HepG2 (cell line): Measurements from ENCODE around the gene COL18A1. TPM values are rescaled to one million over a fixed set of nuclear protein-coding genes. Genes with fewer than 3 reads are reported as not detected.
A peak's percentile ranks its signal among the peaks of the same experiment; 100 is the strongest.

Experiments used
- DMAP1 ChIP-seq: IDR thresholded peaks from 2 replicates; pipeline ENCODE4 v1.6.1; 2016
- FOSL2 ChIP-seq: sonication (generic); formaldehyde crosslinking; IDR thresholded peaks from 2 replicates; pipeline ENCODE4 v1.4.0; 2020; ENCODE audit warnings: missing genetic modification reagents
- IKZF1 ChIP-seq: fragments of 450-650 bp; IDR thresholded peaks from 2 replicates; pipeline ENCODE4 v1.7.1; 2016
- NFYC ChIP-seq: IDR thresholded peaks from 2 replicates; pipeline ENCODE4 v1.6.1; 2016; ENCODE audit warnings: missing genetic modification reagents, missing compliant biosample characterization
- POLR2G ChIP-seq: fragments of 200-400 bp; formaldehyde crosslinking; IDR thresholded peaks from 2 replicates; pipeline ENCODE4 v1.6.1; 2018; ENCODE audit warnings: mild to moderate bottlenecking, low read depth, low read length, moderate library complexity
- REPIN1 ChIP-seq: sonication (generic); formaldehyde crosslinking; IDR thresholded peaks from 2 replicates; pipeline ENCODE4 v1.8.0; 2022; ENCODE audit warnings: missing genetic modification reagents, low read depth, mild to moderate bottlenecking, borderline replicate concordance
- RNF2 ChIP-seq: fragments of 450-650 bp; conservative IDR thresholded peaks from 2 replicates; pipeline ENCODE4 v1.6.1; 2016; ENCODE audit warnings: low read depth
- SALL1 ChIP-seq: sonication (generic); formaldehyde crosslinking; IDR thresholded peaks from 2 replicates; pipeline ENCODE4 v1.8.0; 2022; ENCODE audit warnings: mild to moderate bottlenecking, missing genetic modification reagents
- SOX5 ChIP-seq: IDR thresholded peaks from 2 replicates; pipeline ENCODE4 v1.6.1; 2016; ENCODE audit warnings: borderline replicate concordance
- SPEN ChIP-seq: sonication (generic); formaldehyde crosslinking; IDR thresholded peaks from 2 replicates; pipeline ENCODE4 v1.5.1; 2020; ENCODE audit warnings: low read depth, mild to moderate bottlenecking, missing genetic modification reagents
- ZEB1 ChIP-seq: IDR thresholded peaks from 2 replicates; pipeline ENCODE4 v1.6.1; 2012; ENCODE audit warnings: mild to moderate bottlenecking, low read depth, inconsistent platforms; ENCODE audit not compliant: insufficient replicate concordance
- ZFP36 ChIP-seq: fragments of 150-350 bp; IDR thresholded peaks from 2 replicates; pipeline ENCODE4 v1.6.1; 2018; ENCODE audit warnings: borderline replicate concordance, low read length, low read depth; ENCODE audit not compliant: partially characterized antibody
- ZMYM2 ChIP-seq: sonication (generic); formaldehyde crosslinking; IDR thresholded peaks from 2 replicates; pipeline ENCODE4 v1.8.0; 2022; ENCODE audit warnings: mild to moderate bottlenecking, missing genetic modification reagents
- ZNF136 ChIP-seq: sonication (generic); formaldehyde crosslinking; IDR thresholded peaks from 2 replicates; pipeline ENCODE4 v1.8.1; 2022; ENCODE audit warnings: low read depth, mild to moderate bottlenecking, moderate library complexity, missing genetic modification reagents
- ZNF143 ChIP-seq: sonication (generic); formaldehyde crosslinking; IDR thresholded peaks from 2 replicates; pipeline ENCODE4 v1.4.0; 2020; ENCODE audit warnings: missing genetic modification reagents
- ZNF343 ChIP-seq: sonication (generic); formaldehyde crosslinking; IDR thresholded peaks from 2 replicates; pipeline ENCODE4 v1.4.0; 2020; ENCODE audit warnings: mild to moderate bottlenecking, missing genetic modification reagents
- ZNF619 ChIP-seq: sonication (generic); formaldehyde crosslinking; IDR thresholded peaks from 2 replicates; pipeline ENCODE4 v1.4.0; 2020; ENCODE audit warnings: mild to moderate bottlenecking, missing genetic modification reagents
- ZNF883 ChIP-seq: sonication (generic); formaldehyde crosslinking; IDR thresholded peaks from 2 replicates; pipeline ENCODE4 v1.5.1; 2020; ENCODE audit warnings: mild to moderate bottlenecking, missing genetic modification reagents; ENCODE audit errors: not compliant biosample characterization
- ZSCAN21 ChIP-seq: sonication (generic); formaldehyde crosslinking; IDR thresholded peaks from 2 replicates; pipeline ENCODE4 v1.8.0; 2022; ENCODE audit warnings: mild to moderate bottlenecking, missing genetic modification reagents, moderate library complexity, borderline replicate concordance
- ZZZ3 ChIP-seq: sonication (generic); formaldehyde crosslinking; IDR thresholded peaks from 2 replicates; pipeline ENCODE4 v1.4.0; 2020; ENCODE audit warnings: missing genetic modification reagents, mild to moderate bottlenecking, borderline replicate concordance
- polyA plus RNA-seq, 8 experiments: library from polyadenylated mRNA; depleted of rRNA in 3 of 8; stranded (reverse) in 7 of 8; unstranded in 1 of 8; fragments of >200 nt; fragmentation: Illumina TruSeq in 4 of 8; extraction: Trizol in 4 of 8; gene quantifications; 2 replicates each; pipeline versions ENCODE4 v1.2.1 to v1.2.3, GENCODE V29; 2011 to 2016; ENCODE audit warnings: low read depth in 4 of 8, missing spikeins in 1 of 8, mixed read lengths in 1 of 8; ENCODE audit not compliant: insufficient read depth in 1 of 8
- total RNA-seq, 5 experiments: library from RNA; depleted of rRNA; stranded (reverse); fragments of >200 nt; fragmentation: Illumina TruSeq; extraction: Trizol; gene quantifications; 2 replicates each; pipeline ENCODE4 v1.2.3, GENCODE V29; 2016; ENCODE audit warnings: low read depth in 1 of 5
- TF ChIP-seq, protein P1 (sequence below): sonication (generic); formaldehyde crosslinking; IDR thresholded peaks from 2 replicates; pipeline ENCODE4 v1.4.0; 2020; ENCODE audit warnings: mild to moderate bottlenecking, missing genetic modification reagents
- TF ChIP-seq, protein P2 (sequence below): sonication (generic); formaldehyde crosslinking; IDR thresholded peaks from 2 replicates; pipeline ENCODE4 v1.4.0; 2020; ENCODE audit warnings: mild to moderate bottlenecking, low read depth, missing genetic modification reagents
- TF ChIP-seq, protein P3 (sequence below): sonication (generic); formaldehyde crosslinking; IDR thresholded peaks from 2 replicates; pipeline ENCODE4 v1.5.1; 2020; ENCODE audit warnings: missing genetic modification reagents, mild to moderate bottlenecking, borderline replicate concordance

The COL18A1 gene
- total and polyA plus RNA-seq, 2 of the 13 experiments (the other 11 are each of a cell fraction or from before 2014, with no cell fraction given), result 79.0 to 102 TPM

DNA sequence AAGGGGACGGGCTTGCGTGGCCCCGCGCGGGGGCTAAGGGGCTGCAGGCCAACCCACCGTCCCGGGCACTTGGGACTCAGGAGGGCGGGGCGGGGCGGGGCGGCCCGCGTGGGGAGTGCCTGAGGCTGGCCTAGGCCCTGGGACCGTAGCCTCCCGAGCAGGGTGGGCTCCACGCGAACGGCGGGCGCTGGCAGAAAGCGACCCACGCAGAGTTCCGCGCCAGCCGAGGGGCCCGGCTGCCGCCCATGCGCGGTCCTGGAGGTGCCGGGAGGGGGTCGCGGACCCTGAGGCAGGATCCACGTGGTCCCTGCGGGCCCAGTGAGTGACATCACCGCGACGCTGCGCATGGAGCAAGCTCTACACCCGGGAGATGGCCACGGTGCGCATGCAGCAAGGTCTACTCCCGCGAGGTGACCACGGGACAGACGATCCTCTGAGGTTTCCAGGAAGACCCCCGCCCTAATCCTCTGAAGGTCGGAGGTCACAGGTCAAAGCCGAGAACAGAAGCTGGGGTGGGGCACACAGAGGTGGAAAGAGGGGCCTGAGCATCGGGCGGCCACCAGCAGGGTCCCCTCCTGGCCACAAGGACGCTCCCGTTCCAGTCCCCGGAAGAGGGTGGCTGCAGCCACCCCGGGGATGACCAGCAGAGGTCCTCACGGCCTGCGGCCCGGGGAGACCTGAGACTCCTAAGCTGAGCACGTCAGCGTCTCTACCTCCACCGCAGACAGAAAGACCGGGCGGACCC, 150.8 kb downstream of the COL18A1 start (continued):
- TF ChIP-seq RNF2 (peak; percentile 95), ZNF619 (CRISPR knock-in tag) (0 out of 2 replicates have a peak, but pooled peaks have one; percentile 37), ZNF883 (CRISPR knock-in tag) (peak; percentile 90), SOX5 (CRISPR knock-in tag) (0 out of 2 replicates have a peak, but pooled peaks have one; percentile 44), POLR2G (peak; percentile 69), ZNF143 (CRISPR knock-in tag) (no peak), ZFP36 (no peak), FOSL2 (CRISPR knock-in tag) (no peak), SPEN (peak; percentile 76), DMAP1 (peak; percentile 84), NFYC (CRISPR knock-in tag) (no peak), ZSCAN21 (peak; percentile 83; the same call in 1 of the 2 replicates), ZNF343 (CRISPR knock-in tag) (0 out of 2 replicates have a peak, but pooled peaks have one; percentile 12), IKZF1 (no peak), ZEB1 (no peak), SALL1 (peak; percentile 87), ZNF136 (CRISPR knock-in tag) (no peak), REPIN1 (CRISPR knock-in tag) (peak; percentile 80; the same call in 1 of the 2 replicates), ZZZ3 (peak; percentile 88; the same call in 1 of the 2 replicates), ZMYM2 (peak; percentile 46; the same call in 1 of the 2 replicates)
- TF ChIP-seq, protein P1, sequence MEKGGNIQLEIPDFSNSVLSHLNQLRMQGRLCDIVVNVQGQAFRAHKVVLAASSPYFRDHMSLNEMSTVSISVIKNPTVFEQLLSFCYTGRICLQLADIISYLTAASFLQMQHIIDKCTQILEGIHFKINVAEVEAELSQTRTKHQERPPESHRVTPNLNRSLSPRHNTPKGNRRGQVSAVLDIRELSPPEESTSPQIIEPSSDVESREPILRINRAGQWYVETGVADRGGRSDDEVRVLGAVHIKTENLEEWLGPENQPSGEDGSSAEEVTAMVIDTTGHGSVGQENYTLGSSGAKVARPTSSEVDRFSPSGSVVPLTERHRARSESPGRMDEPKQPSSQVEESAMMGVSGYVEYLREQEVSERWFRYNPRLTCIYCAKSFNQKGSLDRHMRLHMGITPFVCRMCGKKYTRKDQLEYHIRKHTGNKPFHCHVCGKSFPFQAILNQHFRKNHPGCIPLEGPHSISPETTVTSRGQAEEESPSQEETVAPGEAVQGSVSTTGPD (CRISPR knock-in tag), result no peak
- TF ChIP-seq, protein P2, sequence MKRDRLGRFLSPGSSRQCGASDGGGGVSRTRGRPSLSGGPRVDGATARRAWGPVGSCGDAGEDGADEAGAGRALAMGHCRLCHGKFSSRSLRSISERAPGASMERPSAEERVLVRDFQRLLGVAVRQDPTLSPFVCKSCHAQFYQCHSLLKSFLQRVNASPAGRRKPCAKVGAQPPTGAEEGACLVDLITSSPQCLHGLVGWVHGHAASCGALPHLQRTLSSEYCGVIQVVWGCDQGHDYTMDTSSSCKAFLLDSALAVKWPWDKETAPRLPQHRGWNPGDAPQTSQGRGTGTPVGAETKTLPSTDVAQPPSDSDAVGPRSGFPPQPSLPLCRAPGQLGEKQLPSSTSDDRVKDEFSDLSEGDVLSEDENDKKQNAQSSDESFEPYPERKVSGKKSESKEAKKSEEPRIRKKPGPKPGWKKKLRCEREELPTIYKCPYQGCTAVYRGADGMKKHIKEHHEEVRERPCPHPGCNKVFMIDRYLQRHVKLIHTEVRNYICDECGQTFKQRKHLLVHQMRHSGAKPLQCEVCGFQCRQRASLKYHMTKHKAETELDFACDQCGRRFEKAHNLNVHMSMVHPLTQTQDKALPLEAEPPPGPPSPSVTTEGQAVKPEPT (CRISPR knock-in tag), result 0 out of 2 replicates have a peak, but pooled peaks have one; percentile 26
- TF ChIP-seq, protein P3, sequence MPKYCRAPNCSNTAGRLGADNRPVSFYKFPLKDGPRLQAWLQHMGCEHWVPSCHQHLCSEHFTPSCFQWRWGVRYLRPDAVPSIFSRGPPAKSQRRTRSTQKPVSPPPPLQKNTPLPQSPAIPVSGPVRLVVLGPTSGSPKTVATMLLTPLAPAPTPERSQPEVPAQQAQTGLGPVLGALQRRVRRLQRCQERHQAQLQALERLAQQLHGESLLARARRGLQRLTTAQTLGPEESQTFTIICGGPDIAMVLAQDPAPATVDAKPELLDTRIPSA (CRISPR knock-in tag), result peak; percentile 44; the same call in 1 of the 2 replicates
